ENCODE data around the gene SH3BP1. TPM values are rescaled to one million over a fixed set of nuclear protein-coding genes. Genes with fewer than 3 reads are reported as not detected.

The SH3BP1 gene
- total RNA-seq, 4 donors from 2014 or later = 33.8 to 53.4 (median 42.0) TPM

- Histone ChIP-seq H3K9me3 (no peaks in the 10 kb centered on the region), H3K36me3 (peaks cover 7 to 63% (median 15%) of the 10 kb centered on the region in 3 donors), H3K27ac (peak overlapping the region in 3 of 4 donors; percentile 33 to 56 (median 44)), H3K4me1 (peaks cover 40 to 70% (median 56%) of the 10 kb centered on the region in 3 donors), H3K4me3 (peak overlapping the region in 1 of 4 donors; percentile 0), H3K27me3 (no peaks in the 10 kb centered on the region)
- WGBS, 2 donors = 13 to 80% methylated on average over 3 to 4 of the region's 9 CpGs
- TF ChIP-seq POLR2A (IDR thresholded peaks at IDR 0.05) (no peak), CTCF (IDR thresholded peaks at IDR 0.05) (peak; percentile 92 to 97 (median 94))
- no peak for DNase-seq
- intact Hi-C loops (cut with DNase I) = loop anchor here (5.0 kb wide), 1 partner anchor 39 kb away; no protein-coding TSS in a partner anchor
These were observed 3.9 kb downstream of the SH3BP1 start for GRCh38 chr22:37643225-37643847.

DNA sequence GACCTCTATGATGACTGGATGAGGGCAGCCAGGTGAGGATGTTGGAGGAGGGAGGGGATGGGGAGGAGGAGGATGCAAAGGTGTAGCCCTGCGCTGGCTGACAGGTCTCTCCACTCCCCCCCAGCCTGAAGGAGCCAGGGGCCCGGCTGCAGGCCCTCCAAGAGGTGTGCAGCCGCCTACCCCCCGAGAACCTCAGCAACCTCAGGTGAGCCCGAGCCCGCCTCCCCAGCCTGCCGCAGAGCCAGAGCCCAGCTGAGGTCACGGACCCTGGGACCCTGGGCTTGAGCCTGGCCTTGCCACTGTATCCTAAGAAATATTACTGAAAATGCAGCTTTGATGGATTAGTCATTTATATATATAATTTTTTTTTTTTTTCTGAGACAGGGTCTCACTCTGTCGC is 7.8 kb downstream of the SH3BP1 start:
- Histone ChIP-seq H3K27me3 (no peaks in the 10 kb centered on the region), H3K4me3 (no peak overlapping the region), H3K27ac (peak overlapping the region in 3 of 4 donors; percentile 51 to 82 (median 75)), H3K9me3 (no peaks in the 10 kb centered on the region), H3K36me3 (peaks cover 30 to 94% (median 35%) of the 10 kb centered on the region in 3 donors), H3K4me1 (peaks cover 10 to 38% (median 26%) of the 10 kb centered on the region in 3 donors)
- 90 to 91% methylated on average over 8 to 9 of the region's 9 CpGs for WGBS, 2 donors
- intact Hi-C loops (cut with DNase I) = no loop called here
- DNase-seq = no peak
- TF ChIP-seq CTCF (IDR thresholded peaks at IDR 0.05) (no peak), POLR2A (IDR thresholded peaks at IDR 0.05) (no peak)

DNA sequence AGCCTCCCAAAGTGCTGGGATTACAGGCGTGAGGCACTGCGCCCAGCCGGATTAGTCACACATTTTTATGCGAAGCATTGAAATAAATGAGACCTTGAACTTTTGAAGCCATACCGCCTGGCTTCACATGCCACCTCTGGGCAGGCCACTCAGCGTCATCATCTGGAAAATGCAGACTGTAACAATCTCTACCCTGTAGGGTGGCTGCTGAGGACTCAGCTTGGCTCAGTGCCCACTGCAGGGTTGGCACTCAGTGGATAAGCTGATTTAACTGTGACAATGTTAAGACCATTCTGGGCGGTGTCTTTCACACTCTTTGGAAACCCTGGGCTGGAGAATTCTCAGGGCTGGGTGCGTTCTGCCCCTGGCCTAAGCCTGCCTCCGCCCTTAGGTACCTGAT is 8.5 kb downstream of the SH3BP1 start:
- TF ChIP-seq CTCF (IDR thresholded peaks at IDR 0.05) (no peak), POLR2A (IDR thresholded peaks at IDR 0.05) (no peak)
- H3K4me3 ChIP-seq = no peak overlapping the region
- WGBS, 2 donors = 33 to 65% methylated on average over 3 to 6 of the region's 9 CpGs
- H3K9me3 ChIP-seq = no peaks in the 10 kb centered on the region
- H3K27me3 ChIP-seq = no peaks in the 10 kb centered on the region
- no peak for DNase-seq
- peaks cover 10 to 32% (median 21%) of the 10 kb centered on the region in 3 donors for H3K4me1 ChIP-seq
- peak overlapping the region; percentile 37 to 82 (median 63) for H3K27ac ChIP-seq
- intact Hi-C loops (cut with DNase I) = no loop called here
- H3K36me3 ChIP-seq = peaks cover 30 to 94% (median 38%) of the 10 kb centered on the region in 3 donors

- WGBS, 2 donors = 89 to 96% methylated on average over 8 to 16 of the region's 17 CpGs
- intact Hi-C loops (cut with DNase I) = no loop called here
These were observed 11.1 kb downstream of the SH3BP1 start for GRCh38 chr22:37650463-37651136.

More at GRCh38 chr22:37650463-37651136, 11.1 kb downstream of the SH3BP1 start:
- no peaks in the 10 kb centered on the region for H3K9me3 ChIP-seq
- H3K27me3 ChIP-seq = no peaks in the 10 kb centered on the region
- TF ChIP-seq POLR2A (IDR thresholded peaks at IDR 0.05) (no peak), CTCF (IDR thresholded peaks at IDR 0.05) (no peak)
- peaks cover 41 to 97% (median 45%) of the 10 kb centered on the region in 3 donors for H3K36me3 ChIP-seq
- peaks cover 3 to 20% (median 10%) of the 10 kb centered on the region in 3 donors for H3K4me1 ChIP-seq
- H3K27ac ChIP-seq = no peak overlapping the region
- no peak overlapping the region for H3K4me3 ChIP-seq
- no peak for DNase-seq

Data from esophagus squamous epithelium (tissue), 5 donors.